Measurements from ENCODE around the gene CUX1. TPM values are rescaled to one million over a fixed set of nuclear protein-coding genes. Genes with fewer than 3 reads are reported as not detected.

Gene CUX1
- total and polyA plus RNA-seq, 2 donors (not counting 1 experiment from before 2014, with no cell fraction given): 10.8 to 86.5 TPM

- 34% methylated on average over 15 of the region's 18 CpGs for WGBS (ENCODE audit: insufficient coverage)
- H3K4me1 ChIP-seq (ENCODE audit: control insufficient read depth in 2 of 2, insufficient read depth in 2 of 2, low read length in 2 of 2): peaks cover 77 to 86% of the 10 kb centered on the region in 2 donors
- H4K20me1 ChIP-seq (ENCODE audit: control insufficient read depth, insufficient read depth, low read length, poor library complexity, severe bottlenecking): peaks cover 90% of the 10 kb centered on the region
- POLR2A ChIA-PET: interaction anchor here (0.9 to 6.1 kb wide), 3 partner anchors 13 to 167 kb away, joined by 3 to 126 read pairs (median 3); no protein-coding TSS in a partner anchor
- intact Hi-C loops (cut with micrococcal nuclease): loop anchor here (1.0 kb wide), 1 partner anchor 16 kb away; no protein-coding TSS in a partner anchor
- no peaks in the 10 kb centered on the region for H3K27me3 Mint-ChIP-seq
- peak overlapping the region; percentile 44 for H3K9ac ChIP-seq (ENCODE audit: low read length)
- no peak overlapping the region for H2AFZ ChIP-seq (ENCODE audit: insufficient read depth, low read depth, low read length, poor library complexity, severe bottlenecking)
- peaks cover 79% of the 10 kb centered on the region for H3K4me1 Mint-ChIP-seq
- H3K27me3 ChIP-seq (replicated peaks in 1 of 4; ENCODE audit: control extremely low read depth in 1 of 4, control insufficient read depth in 3 of 4, insufficient read depth in 4 of 4, low read length in 3 of 4): no peaks in the 10 kb centered on the region
- peak overlapping the region; percentile 77 for H3K4me3 Mint-ChIP-seq
- ATAC-seq (ENCODE audit: low read depth): peak; percentile 18
- peak overlapping the region in 3 of 5 experiments; percentile 27 to 38 (median 34) for H3K4me3 ChIP-seq (ENCODE audit: control extremely low read depth in 1 of 5, extremely low read depth in 1 of 5, insufficient read depth in 1 of 5, low read depth in 2 of 5, low read length in 4 of 5)
- peak overlapping the region; percentile 83 for H3K27ac Mint-ChIP-seq
- H3K9me3 ChIP-seq (ENCODE audit: control extremely low read depth in 1 of 3, control insufficient read depth in 2 of 3, insufficient read depth in 1 of 3, low read length in 2 of 3): no peaks in the 10 kb centered on the region
- peaks cover 0 to 5% of the 10 kb centered on the region in 2 experiments for H3K36me3 ChIP-seq (replicated peaks in 1 of 2; ENCODE audit: control extremely low read depth in 1 of 2, control insufficient read depth in 1 of 2, extremely low read depth in 1 of 2, insufficient read depth in 2 of 2, low read length in 1 of 2)
- CTCF ChIA-PET: interaction anchor here (0.9 to 7.4 kb wide), 3 partner anchors 13 to 72 kb away, joined by 3 to 75 read pairs (median 5); no protein-coding TSS in a partner anchor
- TF ChIP-seq, protein P1, sequence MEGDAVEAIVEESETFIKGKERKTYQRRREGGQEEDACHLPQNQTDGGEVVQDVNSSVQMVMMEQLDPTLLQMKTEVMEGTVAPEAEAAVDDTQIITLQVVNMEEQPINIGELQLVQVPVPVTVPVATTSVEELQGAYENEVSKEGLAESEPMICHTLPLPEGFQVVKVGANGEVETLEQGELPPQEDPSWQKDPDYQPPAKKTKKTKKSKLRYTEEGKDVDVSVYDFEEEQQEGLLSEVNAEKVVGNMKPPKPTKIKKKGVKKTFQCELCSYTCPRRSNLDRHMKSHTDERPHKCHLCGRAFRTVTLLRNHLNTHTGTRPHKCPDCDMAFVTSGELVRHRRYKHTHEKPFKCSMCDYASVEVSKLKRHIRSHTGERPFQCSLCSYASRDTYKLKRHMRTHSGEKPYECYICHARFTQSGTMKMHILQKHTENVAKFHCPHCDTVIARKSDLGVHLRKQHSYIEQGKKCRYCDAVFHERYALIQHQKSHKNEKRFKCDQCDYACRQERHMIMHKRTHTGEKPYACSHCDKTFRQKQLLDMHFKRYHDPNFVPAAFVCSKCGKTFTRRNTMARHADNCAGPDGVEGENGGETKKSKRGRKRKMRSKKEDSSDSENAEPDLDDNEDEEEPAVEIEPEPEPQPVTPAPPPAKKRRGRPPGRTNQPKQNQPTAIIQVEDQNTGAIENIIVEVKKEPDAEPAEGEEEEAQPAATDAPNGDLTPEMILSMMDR (IDR thresholded peaks at IDR 0.05): no peak
- no peak for TF ChIP-seq EZH2 (IDR thresholded peaks at IDR 0.05; ENCODE audit: borderline replicate concordance, insufficient read depth, low read depth, low read length, poor library complexity, severe bottlenecking)
- H3K9me3 Mint-ChIP-seq (ENCODE audit: insufficient read depth): no peaks in the 10 kb centered on the region
- peaks cover 88% of the 10 kb centered on the region for H3K79me2 ChIP-seq (ENCODE audit: control insufficient read depth, insufficient read depth, low read length)
- H3K4me2 ChIP-seq (replicated peaks; ENCODE audit: low read depth, low read length, poor library complexity, severe bottlenecking): peak overlapping the region; percentile 88
- H3K27ac ChIP-seq (ENCODE audit: low read length in 2 of 2): peak overlapping the region in 1 of 2 donors; percentile 50
- DNase-seq: peak; percentile 78
Observed at GRCh38 chr7:102291056-102291915, 473.9 kb downstream of the CUX1 start.
